GM18861 (cell line): ENCODE measurements around the gene PET100.

Experiments
- ATAC-seq: cut with Tn5 transposase; IDR thresholded peaks from one replicate; pipeline ENCODE4 v1.9.1; 2021; ENCODE audit not compliant: unreplicated experiment

The PET100 gene

DNA sequence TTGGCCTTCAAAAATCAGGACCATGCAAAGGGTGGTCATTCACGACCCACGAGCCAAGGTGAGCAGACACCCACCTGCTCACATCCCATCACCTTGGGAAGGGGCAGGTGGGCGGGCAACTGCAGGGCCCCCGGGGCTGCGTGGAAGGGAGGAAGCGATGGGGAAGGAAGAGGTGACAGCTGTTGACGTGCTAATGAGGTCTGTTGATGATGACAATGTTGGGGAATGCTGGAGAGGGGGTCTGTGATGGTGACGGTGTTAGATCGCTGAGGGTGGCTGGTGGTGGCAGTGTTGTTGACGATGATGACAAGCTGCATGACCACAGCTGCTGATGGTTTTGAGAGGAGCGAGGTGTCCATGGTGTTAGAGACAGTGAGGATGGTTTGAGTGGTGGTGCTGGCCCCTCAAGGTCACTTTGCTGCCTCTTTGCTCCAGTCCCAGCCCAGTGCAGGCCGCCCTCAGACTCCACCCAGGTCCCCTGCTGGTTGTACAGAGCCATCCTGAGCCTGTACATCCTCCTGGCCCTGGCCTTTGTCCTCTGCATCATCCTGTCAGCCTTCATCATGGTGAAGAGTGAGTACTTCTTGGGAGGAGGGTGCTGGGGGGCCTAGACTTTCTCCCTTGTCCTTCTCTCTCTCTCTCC lies 48.2 kb downstream of the PET100 start:
- ATAC-seq = no peak

DNA sequence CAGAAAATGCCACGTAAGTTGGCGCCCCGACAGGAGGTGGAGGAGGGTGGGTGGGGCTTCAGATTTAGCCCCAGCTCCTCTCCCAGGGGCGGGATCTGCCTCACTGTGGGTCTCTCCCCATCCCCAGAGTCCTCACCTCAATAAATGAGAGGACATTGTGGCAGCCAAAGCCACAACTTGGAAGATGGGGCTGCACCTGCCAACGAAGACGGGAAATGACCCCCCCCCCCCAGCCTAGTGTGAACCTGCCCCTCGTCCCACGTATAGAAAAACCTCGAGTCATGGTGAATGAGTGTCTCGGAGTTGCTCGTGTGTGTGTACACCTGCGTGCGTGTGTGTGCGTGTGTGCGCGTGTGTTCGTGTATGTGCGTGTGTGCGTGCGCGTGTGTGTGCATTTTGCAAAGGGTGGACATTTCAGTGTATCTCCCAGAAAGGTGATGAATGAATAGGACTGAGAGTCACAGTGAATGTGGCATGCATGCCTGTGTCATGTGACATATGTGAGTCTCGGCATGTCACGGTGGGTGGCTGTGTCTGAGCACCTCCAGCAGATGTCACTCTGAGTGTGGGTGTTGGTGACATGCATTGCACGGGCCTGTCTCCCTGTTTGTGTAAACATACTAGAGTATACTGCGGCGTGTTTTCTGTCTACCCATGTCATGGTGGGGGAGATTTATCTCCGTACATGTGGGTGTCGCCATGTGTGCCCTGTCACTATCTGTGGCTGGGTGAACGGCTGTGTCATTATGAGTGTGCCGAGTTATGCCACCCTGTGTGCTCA lies 49.6 kb downstream of the PET100 start:
- ATAC-seq = peak; percentile 41

DNA sequence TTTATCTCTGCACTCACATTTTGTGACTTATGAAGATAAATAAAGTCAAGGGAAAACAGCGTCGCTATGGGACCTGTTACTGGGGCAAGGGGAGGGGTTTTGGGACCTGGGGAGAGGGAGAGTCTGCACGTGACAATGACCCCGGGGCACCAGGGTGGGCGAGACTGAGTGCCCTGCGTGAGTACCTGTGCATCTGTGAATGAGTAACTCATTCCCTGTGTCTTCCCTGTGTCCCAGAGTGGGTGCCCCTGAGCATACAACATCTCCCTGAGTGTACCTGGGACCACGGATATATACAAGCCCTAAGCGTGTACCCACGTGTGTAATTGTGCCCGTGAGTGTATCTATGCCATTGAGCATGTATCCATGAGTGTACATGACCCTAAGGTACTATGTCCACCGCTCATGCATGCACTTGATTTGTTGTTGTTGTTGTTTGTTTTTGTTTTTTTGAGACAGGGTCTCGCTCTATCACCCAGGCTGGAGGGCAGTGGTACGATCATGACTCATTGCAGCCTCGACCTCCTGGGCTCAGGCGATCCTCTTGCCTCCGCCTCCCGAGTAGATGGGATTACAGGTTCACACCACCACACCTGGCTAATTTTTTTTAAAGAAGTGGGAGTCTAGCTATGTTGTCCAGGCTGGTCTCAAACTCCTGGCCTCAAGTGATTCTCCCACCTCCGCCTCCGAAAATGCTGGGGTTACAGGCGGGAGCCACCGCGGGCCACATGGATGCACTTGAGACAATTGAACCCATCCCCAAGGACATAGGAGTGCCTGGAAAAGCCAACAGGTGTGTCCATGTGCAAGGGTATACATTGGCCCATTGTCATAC lies 50.4 kb downstream of the PET100 start:
- no peak for ATAC-seq

DNA sequence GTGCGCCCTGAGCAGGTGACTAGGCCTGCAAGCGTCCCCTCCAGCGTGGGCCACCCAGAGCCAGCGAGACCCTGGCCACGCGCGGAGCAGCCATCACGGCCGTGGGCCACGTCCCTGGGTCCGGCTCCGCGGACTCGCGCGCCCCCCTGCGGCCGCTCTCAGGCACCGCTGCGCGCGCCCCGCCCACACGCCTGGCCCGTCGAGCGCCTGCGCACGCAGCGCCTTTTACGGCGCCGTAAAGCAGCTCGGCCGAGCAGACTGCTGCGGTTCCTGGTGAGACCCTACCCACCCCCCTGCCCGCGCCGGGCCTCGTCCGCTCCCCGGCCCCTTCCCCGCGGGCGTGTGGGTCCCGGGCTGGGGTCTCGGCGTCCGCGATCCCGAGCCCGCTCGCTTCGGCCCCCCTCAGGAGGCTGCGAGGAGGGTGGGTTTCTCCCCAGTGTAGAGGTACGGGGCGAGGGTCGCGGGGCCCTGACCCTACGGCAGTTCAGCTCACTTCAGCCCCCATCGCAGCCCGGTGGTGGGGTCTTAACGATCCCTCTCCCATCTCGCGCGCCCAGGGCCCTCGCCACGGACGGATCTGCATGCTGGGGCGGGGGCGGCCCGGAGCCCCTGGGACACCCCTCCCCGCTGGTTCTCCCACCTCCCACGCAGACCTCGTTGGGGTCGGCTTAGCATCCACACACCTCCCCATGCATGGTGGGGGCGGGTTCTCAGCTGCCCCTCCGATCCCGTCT lies 51.2 kb downstream of the PET100 start, which contains the start of gene TRAPPC5:
TSS of gene TRAPPC5 (plus strand) at position 228 of the 734 bp plus-strand sequence. CDS start 1,421 bp downstream, outside the sequence.
- ATAC-seq = peak; percentile 50
